ENCODE measurements around the gene CYP1A2.

The CYP1A2 gene

DNA sequence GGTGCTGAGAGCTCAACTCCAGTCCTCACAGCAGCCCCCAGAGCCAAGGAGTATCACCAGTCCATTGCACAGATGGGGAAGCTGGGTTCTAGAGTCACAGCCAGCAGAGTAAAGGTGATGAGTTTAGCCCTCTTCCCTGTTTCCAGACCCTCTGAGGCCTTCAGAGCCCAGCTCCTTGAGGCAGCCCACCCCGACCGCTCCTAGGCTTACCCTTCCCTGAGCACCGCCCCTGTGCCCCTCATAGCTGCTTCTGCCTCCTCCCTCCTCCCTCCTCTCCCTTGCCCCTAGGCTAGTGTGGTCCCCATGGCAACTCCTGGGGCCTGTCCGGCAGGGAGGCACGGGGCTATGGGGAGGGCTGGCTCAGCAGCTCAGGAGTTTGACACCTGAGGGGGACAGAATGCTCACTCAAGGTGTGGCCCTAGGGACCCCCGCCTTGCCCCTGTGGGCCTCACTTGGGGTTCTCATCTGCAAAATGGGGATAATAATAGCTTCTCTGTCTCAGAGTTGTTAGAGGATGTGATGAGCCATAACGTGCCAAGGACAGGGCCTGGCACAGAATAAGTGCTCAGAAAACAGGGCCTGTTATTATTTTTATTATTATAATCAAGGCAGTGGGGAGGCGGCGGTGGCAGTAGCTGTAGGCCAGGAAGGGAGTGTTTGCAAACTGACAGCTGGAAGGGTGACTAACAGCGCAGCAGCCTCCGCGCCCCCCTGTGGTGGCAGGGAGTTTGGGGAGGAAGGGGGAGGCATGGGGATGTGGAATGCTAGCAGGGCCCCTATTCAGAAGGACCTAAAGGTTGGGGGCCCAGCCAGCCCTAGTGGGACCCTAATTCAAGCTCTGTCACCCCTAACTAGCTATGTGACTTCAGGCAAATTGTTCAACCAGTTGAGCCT, 44.7 kb downstream of the CYP1A2 start:
- intact Hi-C loops (cut with micrococcal nuclease) = no loop called here
- no peaks in the 10 kb centered on the region for H3K27me3 Mint-ChIP-seq
- peak overlapping the region; percentile 45 for H3K27ac Mint-ChIP-seq
- H3K9me3 Mint-ChIP-seq = no peaks in the 10 kb centered on the region
- peaks cover 83% of the 10 kb centered on the region for H3K36me3 Mint-ChIP-seq (ENCODE audit: low read depth)
- H3K4me3 Mint-ChIP-seq = no peak overlapping the region
- H3K4me1 Mint-ChIP-seq (ENCODE audit: low read depth) = peaks cover 89% of the 10 kb centered on the region

DNA sequence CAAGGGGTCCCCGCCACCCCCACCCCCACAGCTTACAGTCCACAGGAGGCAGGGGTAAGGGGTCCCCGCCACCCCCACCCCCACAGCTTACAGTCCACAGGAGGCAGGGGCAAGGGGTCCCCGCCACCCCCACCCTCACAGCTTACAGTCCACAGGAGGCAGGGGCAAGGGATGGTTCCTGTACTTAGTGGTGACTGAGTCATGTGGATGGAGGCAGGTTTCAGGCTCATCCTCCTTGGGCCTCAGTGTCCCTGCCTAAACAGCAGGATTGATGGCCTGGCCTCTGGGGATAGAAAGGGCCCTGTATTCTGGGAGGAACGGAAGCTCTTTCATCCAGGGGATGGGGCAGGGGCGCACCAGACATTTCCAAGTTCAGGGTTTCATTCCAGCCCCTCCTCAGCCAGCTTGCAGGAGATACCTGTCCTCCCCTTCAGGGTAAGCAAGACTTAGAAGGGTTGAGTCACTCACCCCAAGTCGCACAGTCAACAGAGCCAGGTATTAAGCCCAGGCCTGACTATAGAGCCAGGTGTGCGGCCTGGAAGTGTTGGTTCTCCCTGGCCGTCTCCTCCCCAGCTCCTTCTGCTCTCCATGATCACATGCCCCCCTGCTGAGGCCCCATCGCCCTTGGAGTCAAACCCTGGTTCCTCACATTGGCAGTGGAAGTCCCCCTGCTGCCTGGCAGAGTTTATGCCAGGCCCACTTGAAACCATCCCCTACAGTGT, 45.8 kb downstream of the CYP1A2 start:
- Mint-ChIP-seq H3K27me3 (no peaks in the 10 kb centered on the region), H3K9me3 (no peaks in the 10 kb centered on the region), H3K4me1 (ENCODE audit: low read depth) (peaks cover 89% of the 10 kb centered on the region), H3K36me3 (ENCODE audit: low read depth) (peaks cover 88% of the 10 kb centered on the region), H3K4me3 (no peak overlapping the region), H3K27ac (no peak overlapping the region)
- intact Hi-C loops (cut with micrococcal nuclease) = no loop called here

DNA sequence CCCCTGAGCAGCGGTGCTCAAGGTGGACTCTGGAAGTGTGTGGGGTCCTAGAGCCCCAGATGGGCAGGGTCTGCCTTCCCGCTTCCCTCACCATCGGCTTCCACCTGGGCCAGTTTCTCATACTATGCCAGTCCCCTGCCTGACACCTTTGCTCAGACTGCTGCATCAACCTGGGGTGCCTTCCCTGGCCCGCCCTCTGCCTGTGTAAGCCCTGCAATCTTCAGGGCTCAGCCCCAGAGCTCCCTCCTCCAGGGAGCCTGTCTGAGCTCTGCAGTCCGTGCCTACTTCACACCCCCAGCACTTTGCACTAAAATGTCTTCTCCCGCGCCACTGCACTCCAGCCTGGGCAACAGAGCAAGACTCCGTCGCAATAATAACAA, 46.3 kb downstream of the CYP1A2 start:
- peaks cover 88% of the 10 kb centered on the region for H3K36me3 Mint-ChIP-seq (ENCODE audit: low read depth)

DNA sequence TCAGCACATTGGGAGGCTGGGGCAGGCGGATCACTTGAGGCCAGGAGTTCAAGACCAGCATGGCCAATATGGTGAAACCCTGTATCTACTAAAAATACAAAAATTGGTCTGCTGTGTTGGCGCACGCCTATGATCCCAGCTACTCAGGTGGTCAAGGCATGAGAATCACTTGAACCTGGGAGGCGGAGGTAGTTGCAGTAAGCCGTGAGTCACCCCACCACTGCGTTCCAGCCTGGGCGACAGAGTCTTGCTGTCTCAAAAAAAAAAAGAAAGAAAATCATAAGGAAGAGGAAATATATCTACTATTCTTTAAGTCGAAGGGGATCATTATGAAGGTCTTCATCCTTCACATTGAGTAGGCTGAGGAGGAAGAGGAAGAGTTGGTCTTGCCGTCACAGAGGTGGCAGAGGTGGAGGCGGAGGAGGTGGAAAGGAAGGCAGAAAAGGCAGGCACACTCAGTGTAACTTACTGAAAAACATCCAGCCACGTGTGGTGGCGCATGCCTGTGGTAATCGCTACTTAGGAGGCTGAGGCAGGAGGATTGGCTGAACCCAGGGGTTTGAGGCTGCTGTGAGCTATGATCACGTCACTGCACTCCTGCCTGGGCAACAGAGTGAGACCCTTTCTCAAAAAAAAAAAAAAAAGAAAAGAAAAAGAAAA, 47.5 kb downstream of the CYP1A2 start:
- no peak overlapping the region for H3K4me3 Mint-ChIP-seq
- H3K27ac Mint-ChIP-seq = peak overlapping the region; percentile 73
- no peaks in the 10 kb centered on the region for H3K27me3 Mint-ChIP-seq
- H3K9me3 Mint-ChIP-seq = no peaks in the 10 kb centered on the region
- peaks cover 91% of the 10 kb centered on the region for H3K36me3 Mint-ChIP-seq (ENCODE audit: low read depth)
- H3K4me1 Mint-ChIP-seq (ENCODE audit: low read depth) = peaks cover 85% of the 10 kb centered on the region
- intact Hi-C loops (cut with micrococcal nuclease) = no loop called here

More for the DNA sequence above, 46.3 kb downstream of the CYP1A2 start:
- Mint-ChIP-seq H3K27ac (no peak overlapping the region), H3K4me3 (no peak overlapping the region), H3K4me1 (ENCODE audit: low read depth) (peaks cover 89% of the 10 kb centered on the region), H3K27me3 (no peaks in the 10 kb centered on the region), H3K9me3 (no peaks in the 10 kb centered on the region)
- intact Hi-C loops (cut with micrococcal nuclease) = no loop called here

DNA sequence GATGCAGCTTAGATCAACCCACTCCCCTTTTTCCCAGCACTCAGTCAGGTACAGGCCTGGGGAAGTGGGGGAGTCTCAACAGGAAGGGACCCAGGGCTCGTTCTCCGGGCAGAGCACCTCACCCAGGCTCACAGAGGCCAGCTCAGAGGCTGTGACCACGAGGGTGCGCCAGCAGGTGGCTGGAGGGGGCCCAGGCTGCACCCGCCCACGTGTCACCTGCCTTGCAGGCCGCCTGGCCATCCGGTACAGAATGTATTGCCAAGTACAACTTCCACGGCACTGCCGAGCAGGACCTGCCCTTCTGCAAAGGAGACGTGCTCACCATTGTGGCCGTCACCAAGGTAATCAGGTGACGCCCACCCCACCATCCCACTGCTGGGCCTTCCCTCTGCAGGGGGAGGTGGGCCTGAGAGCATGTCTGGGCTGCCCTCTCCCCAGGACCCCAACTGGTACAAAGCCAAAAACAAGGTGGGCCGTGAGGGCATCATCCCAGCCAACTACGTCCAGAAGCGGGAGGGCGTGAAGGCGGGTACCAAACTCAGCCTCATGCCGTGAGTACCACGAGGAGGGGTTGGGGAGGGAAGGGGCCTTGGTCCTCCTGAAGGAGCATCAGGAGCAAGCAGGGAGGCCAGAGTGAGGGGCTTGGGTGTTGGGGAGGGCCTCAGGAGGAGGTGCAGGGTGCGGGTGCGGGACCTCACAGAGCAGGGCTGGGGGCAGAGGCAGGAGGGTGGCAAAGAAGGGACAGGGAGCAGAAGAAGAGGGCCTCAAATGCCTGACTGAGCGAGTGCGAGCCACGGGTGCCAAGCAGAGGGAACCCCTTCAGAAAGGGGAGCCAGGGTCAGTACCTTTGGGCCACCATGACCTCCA, 50.0 kb downstream of the CYP1A2 start:
- Mint-ChIP-seq H3K4me1 (ENCODE audit: low read depth) (peaks cover 60% of the 10 kb centered on the region), H3K9me3 (no peaks in the 10 kb centered on the region), H3K4me3 (no peak overlapping the region), H3K27ac (peak overlapping the region; percentile 77), H3K27me3 (no peaks in the 10 kb centered on the region), H3K36me3 (ENCODE audit: low read depth) (peaks cover 92% of the 10 kb centered on the region)
- intact Hi-C loops (cut with micrococcal nuclease) = no loop called here

DNA sequence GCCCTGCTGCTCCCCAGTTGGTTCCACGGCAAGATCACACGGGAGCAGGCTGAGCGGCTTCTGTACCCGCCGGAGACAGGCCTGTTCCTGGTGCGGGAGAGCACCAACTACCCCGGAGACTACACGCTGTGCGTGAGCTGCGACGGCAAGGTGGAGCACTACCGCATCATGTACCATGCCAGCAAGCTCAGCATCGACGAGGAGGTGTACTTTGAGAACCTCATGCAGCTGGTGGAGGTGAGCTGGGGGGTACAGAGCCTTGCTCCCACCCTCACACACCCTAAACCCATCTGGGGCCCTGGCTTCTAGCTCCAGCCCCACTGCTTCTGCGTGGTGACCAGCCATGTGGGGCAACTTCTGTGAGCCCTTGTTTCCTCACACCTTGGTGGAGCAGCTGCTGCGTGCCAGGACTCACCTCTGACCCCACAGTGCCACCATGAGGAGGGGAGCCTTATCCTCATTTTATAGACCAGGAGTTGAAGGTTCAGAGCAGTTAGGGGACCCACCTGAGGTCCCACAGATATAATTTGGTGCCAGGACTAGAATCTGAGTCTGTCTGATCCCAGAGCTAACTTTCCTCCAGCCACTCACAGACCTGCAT, 50.7 kb downstream of the CYP1A2 start:
- H3K4me3 Mint-ChIP-seq = no peak overlapping the region
- H3K9me3 Mint-ChIP-seq = no peaks in the 10 kb centered on the region
- H3K4me1 Mint-ChIP-seq (ENCODE audit: low read depth) = peaks cover 62% of the 10 kb centered on the region
- H3K27me3 Mint-ChIP-seq = no peaks in the 10 kb centered on the region
- intact Hi-C loops (cut with micrococcal nuclease) = no loop called here
- H3K36me3 Mint-ChIP-seq (ENCODE audit: low read depth) = peaks cover 97% of the 10 kb centered on the region
- H3K27ac Mint-ChIP-seq = peak overlapping the region; percentile 77

DNA sequence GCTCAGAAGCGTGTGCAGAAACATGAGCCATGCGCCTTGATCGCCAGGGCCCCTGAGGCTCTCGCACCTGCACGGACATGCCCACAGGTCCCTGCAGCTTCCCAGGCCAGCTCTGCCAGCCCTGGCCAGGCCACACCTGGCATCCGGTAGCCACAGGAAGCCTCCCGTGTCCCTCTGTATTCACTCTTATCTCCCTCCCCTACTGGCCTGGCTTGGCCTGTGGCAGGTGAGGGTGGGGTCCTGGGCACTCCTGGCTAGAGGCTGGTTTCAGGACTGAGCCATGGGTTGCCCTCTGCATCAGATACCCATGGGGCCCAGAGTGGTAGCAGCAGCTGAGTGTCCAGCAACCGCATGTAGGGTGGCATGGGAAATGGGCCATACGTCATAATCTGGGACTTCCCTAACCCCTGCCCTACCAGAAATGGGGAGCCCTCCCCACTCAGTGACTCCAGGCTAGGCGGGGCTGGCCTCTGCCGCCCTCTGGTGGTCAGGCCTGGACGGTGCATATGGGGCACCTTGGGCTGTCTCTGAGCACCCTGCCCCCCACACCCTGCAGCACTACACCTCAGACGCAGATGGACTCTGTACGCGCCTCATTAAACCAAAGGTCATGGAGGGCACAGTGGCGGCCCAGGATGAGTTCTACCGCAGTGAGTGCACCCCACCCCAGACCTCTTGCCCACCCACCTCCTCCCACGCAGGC, 51.4 kb downstream of the CYP1A2 start:
- intact Hi-C loops (cut with micrococcal nuclease) = loop anchor here (1.0 to 2.0 kb wide), 2 partner anchors 13 to 29 kb away; no protein-coding TSS in a partner anchor
- H3K4me1 Mint-ChIP-seq (ENCODE audit: low read depth) = peaks cover 56% of the 10 kb centered on the region

DNA sequence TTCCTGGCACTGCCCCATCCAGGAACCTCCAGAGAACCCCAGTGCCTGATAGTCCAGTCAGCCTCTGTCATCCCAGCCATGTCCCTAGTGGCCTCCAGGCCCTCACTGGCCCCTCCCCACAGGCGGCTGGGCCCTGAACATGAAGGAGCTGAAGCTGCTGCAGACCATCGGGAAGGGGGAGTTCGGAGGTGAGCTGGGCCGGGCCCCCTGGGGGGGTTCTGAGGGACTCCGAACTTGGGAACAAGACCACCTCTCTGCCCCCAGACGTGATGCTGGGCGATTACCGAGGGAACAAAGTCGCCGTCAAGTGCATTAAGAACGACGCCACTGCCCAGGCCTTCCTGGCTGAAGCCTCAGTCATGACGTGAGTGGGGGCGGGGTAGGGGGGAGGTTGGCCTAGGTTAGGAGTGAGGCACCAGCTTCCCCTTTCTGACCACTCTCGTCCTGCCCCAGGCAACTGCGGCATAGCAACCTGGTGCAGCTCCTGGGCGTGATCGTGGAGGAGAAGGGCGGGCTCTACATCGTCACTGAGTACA, 52.0 kb downstream of the CYP1A2 start:
- Mint-ChIP-seq H3K4me3 (no peak overlapping the region), H3K27me3 (no peaks in the 10 kb centered on the region), H3K36me3 (ENCODE audit: low read depth) (peaks cover 92% of the 10 kb centered on the region), H3K4me1 (ENCODE audit: low read depth) (peaks cover 50% of the 10 kb centered on the region), H3K27ac (peak overlapping the region; percentile 77), H3K9me3 (no peaks in the 10 kb centered on the region)
- intact Hi-C loops (cut with micrococcal nuclease) = loop anchor here (1.0 to 2.0 kb wide), 2 partner anchors 14 to 29 kb away; no protein-coding TSS in a partner anchor

More for the DNA sequence above, 51.4 kb downstream of the CYP1A2 start:
- H3K27ac Mint-ChIP-seq = peak overlapping the region; percentile 77
- no peak overlapping the region for H3K4me3 Mint-ChIP-seq
- peaks cover 97% of the 10 kb centered on the region for H3K36me3 Mint-ChIP-seq (ENCODE audit: low read depth)
- no peaks in the 10 kb centered on the region for H3K27me3 Mint-ChIP-seq
- no peaks in the 10 kb centered on the region for H3K9me3 Mint-ChIP-seq

DNA sequence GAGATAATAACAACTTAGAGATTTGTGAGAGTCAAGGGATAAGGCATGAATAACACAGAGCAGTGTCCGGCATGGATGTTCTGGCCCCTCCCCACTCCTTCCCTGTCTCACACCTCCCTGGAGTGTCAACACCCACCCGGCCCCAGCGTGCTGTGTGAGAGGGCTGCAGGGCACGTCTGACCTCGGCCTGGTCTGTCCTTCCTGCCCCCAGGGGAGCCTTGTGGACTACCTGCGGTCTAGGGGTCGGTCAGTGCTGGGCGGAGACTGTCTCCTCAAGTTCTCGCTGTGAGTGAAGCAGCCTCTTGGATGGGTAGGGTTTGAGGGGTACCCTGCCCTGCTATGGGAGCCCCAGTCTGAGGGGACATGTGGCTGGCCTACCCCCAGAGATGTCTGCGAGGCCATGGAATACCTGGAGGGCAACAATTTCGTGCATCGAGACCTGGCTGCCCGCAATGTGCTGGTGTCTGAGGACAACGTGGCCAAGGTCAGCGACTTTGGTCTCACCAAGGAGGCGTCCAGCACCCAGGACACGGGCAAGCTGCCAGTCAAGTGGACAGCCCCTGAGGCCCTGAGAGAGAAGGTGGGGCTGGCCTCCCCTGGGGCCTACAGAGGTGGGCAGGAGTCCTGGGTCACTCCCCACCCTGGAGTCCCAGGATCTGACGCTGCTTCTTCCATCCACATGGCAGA, 52.8 kb downstream of the CYP1A2 start:
- intact Hi-C loops (cut with micrococcal nuclease) = loop anchor here (2.0 kb wide), 1 partner anchor 15 kb away; no protein-coding TSS in a partner anchor
- Mint-ChIP-seq H3K36me3 (ENCODE audit: low read depth) (peaks cover 84% of the 10 kb centered on the region), H3K27me3 (peaks cover 2% of the 10 kb centered on the region), H3K27ac (peak overlapping the region; percentile 77), H3K4me1 (ENCODE audit: low read depth) (peaks cover 44% of the 10 kb centered on the region), H3K4me3 (no peak overlapping the region), H3K9me3 (no peaks in the 10 kb centered on the region)

DNA sequence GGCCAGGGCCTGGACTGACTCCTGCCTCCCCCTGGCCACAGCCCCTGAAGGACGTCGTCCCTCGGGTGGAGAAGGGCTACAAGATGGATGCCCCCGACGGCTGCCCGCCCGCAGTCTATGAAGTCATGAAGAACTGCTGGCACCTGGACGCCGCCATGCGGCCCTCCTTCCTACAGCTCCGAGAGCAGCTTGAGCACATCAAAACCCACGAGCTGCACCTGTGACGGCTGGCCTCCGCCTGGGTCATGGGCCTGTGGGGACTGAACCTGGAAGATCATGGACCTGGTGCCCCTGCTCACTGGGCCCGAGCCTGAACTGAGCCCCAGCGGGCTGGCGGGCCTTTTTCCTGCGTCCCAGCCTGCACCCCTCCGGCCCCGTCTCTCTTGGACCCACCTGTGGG, 53.6 kb downstream of the CYP1A2 start:
- no peak overlapping the region for H3K4me3 Mint-ChIP-seq
- peaks cover 79% of the 10 kb centered on the region for H3K36me3 Mint-ChIP-seq (ENCODE audit: low read depth)
- no peak overlapping the region for H3K27ac Mint-ChIP-seq
- H3K27me3 Mint-ChIP-seq = peaks cover 2% of the 10 kb centered on the region
- intact Hi-C loops (cut with micrococcal nuclease) = no loop called here
- H3K9me3 Mint-ChIP-seq = no peaks in the 10 kb centered on the region
- peaks cover 43% of the 10 kb centered on the region for H3K4me1 Mint-ChIP-seq (ENCODE audit: low read depth)

DNA sequence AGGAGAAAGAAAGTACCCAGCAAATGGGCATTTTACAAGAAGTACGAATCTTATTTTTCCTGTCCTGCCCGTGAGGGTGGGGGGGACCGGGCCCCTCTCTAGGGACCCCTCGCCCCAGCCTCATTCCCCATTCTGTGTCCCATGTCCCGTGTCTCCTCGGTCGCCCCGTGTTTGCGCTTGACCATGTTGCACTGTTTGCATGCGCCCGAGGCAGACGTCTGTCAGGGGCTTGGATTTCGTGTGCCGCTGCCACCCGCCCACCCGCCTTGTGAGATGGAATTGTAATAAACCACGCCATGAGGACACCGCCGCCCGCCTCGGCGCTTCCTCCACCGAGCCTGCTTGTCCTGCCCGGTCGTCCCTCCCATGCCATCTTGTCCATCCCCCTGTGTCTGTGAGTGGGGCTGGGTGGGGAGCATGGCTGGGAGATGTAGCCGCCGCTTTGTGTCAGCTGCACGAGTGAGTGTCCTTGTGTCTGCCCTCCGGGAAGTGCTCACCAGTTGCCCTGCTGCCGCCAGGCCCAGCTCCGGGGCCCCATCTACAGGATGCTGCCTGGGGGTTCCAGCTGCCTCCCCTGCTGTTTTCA, 54.3 kb downstream of the CYP1A2 start:
- intact Hi-C loops (cut with micrococcal nuclease) = no loop called here
- Mint-ChIP-seq H3K27me3 (peaks cover 2% of the 10 kb centered on the region), H3K4me3 (no peak overlapping the region), H3K36me3 (ENCODE audit: low read depth) (peaks cover 72% of the 10 kb centered on the region), H3K27ac (no peak overlapping the region), H3K9me3 (no peaks in the 10 kb centered on the region), H3K4me1 (ENCODE audit: low read depth) (peaks cover 37% of the 10 kb centered on the region)

All from dendritic cell treated with granulocyte-macrophage colony-stimulating factor and Interleukin-4, amounts not matched to agents 40 ng/mL and 50 ng/mL, for 4 days (primary cell).